ENCODE data around the gene HMGCR.
"Not testable (repeated sequence)": the region's sequence is repeated elsewhere in the genome, so short reads cannot be mapped to it uniquely, and the experiment has no call there.

HMGCR gene

GRCh38 chr5:75310212-75310611 lies 26.8 kb upstream of the HMGCR start:
- ChIA-PET CTCF (no interaction called here), POLR2A (no interaction called here)
- no peaks in the 10 kb centered on the region for H3K4me1 ChIP-seq (ENCODE audit: control insufficient read depth, insufficient read depth, low read length)
- no peaks in the 10 kb centered on the region for H3K36me3 ChIP-seq (ENCODE audit: control insufficient read depth in 2 of 2, insufficient read depth in 1 of 2, low read length in 2 of 2)
- H3K4me3 ChIP-seq (ENCODE audit: low read depth, low read length): no peak overlapping the region
- TF ChIP-seq ZNF768 (tag by site-specific recombination; IDR thresholded peaks at IDR 0.05) (no peak), ZNF157 (tag by site-specific recombination; IDR thresholded peaks at IDR 0.05) (no peak), ZFHX2 (tag by site-specific recombination; conservative IDR thresholded peaks at IDR 0.05) (no peak), ATF2 (tag by site-specific recombination; IDR thresholded peaks at IDR 0.05; ENCODE audit: low read depth) (no peak), ZBTB21 (tag by site-specific recombination; IDR thresholded peaks at IDR 0.05) (no peak), KLF1 (tag by site-specific recombination; IDR thresholded peaks at IDR 0.05) (no peak), IKZF3 (tag by site-specific recombination; IDR thresholded peaks at IDR 0.05) (no peak), ZBTB10 (tag by site-specific recombination; IDR thresholded peaks at IDR 0.05) (no peak)
- H3K9me3 ChIP-seq (ENCODE audit: control insufficient read depth, insufficient read depth, low read depth, low read length): no peaks in the 10 kb centered on the region
- no peak overlapping the region for H3K27ac ChIP-seq (ENCODE audit: extremely low read depth, low read depth, low read length)

GRCh38 chr5:75319148-75319547 lies 17.9 kb upstream of the HMGCR start:
- H3K4me3 ChIP-seq (ENCODE audit: low read depth, low read length); H3K9me3 ChIP-seq (ENCODE audit: control insufficient read depth, insufficient read depth, low read depth, low read length); CTCF ChIA-PET; H3K36me3 ChIP-seq (ENCODE audit: control insufficient read depth in 2 of 2, insufficient read depth in 1 of 2, low read length in 2 of 2); H3K27ac ChIP-seq (ENCODE audit: extremely low read depth, low read depth, low read length); POLR2A ChIA-PET; H3K4me1 ChIP-seq (ENCODE audit: control insufficient read depth, insufficient read depth, low read length): not testable (repeated sequence)

- TF ChIP-seq ZNF248 (tag by site-specific recombination; IDR thresholded peaks at IDR 0.05): no peak
- no peak for TF ChIP-seq AEBP2 (tag by site-specific recombination; IDR thresholded peaks at IDR 0.05; ENCODE audit: borderline replicate concordance)
- TF ChIP-seq ZNF777 (tag by site-specific recombination; IDR thresholded peaks at IDR 0.05; ENCODE audit: borderline replicate concordance): no peak
- TF ChIP-seq ZNF10 (tag by site-specific recombination; IDR thresholded peaks at IDR 0.05): no peak
- TF ChIP-seq PRDM1 (tag by site-specific recombination; IDR thresholded peaks at IDR 0.05): no peak
- no peak for TF ChIP-seq ZNF292 (tag by site-specific recombination; IDR thresholded peaks at IDR 0.05; ENCODE audit: borderline replicate concordance, low read depth)
- TF ChIP-seq SP3 (tag by site-specific recombination; IDR thresholded peaks at IDR 0.05): no peak
- no peak for TF ChIP-seq BCL6B (tag by site-specific recombination; IDR thresholded peaks at IDR 0.05)
- no peak for TF ChIP-seq ZNF214 (tag by site-specific recombination; IDR thresholded peaks at IDR 0.05; ENCODE audit: borderline replicate concordance)
- TF ChIP-seq ZNF48 (tag by site-specific recombination; IDR thresholded peaks at IDR 0.05): no peak
- TF ChIP-seq MZF1 (tag by site-specific recombination; IDR thresholded peaks at IDR 0.05; ENCODE audit: borderline replicate concordance): no peak
- TF ChIP-seq HOXD13 (CRISPR knock-in tag; IDR thresholded peaks at IDR 0.05; ENCODE audit: borderline replicate concordance): no peak
- TF ChIP-seq EGR2 (tag by site-specific recombination; IDR thresholded peaks at IDR 0.05; ENCODE audit: low read depth): no peak
- TF ChIP-seq ZNF18 (tag by site-specific recombination; IDR thresholded peaks at IDR 0.05): no peak
- POLR2A ChIA-PET: interaction anchor here (2.5 kb wide), 1 partner anchor 17 kb away, joined by 25 read pairs; the partner anchor contains the start of gene HMGCR
Measured at GRCh38 chr5:75319638-75320037, 17.4 kb upstream of the HMGCR start.

More at GRCh38 chr5:75319638-75320037, 17.4 kb upstream of the HMGCR start:
- CTCF ChIA-PET: no interaction called here
- Histone ChIP-seq H3K4me3 (ENCODE audit: low read depth, low read length) (no peak overlapping the region), H3K9me3 (ENCODE audit: control insufficient read depth, insufficient read depth, low read depth, low read length) (no peaks in the 10 kb centered on the region), H3K36me3 (ENCODE audit: control insufficient read depth in 2 of 2, insufficient read depth in 1 of 2, low read length in 2 of 2) (no peaks in the 10 kb centered on the region), H3K4me1 (ENCODE audit: control insufficient read depth, insufficient read depth, low read length) (peaks cover 3% of the 10 kb centered on the region; the same call in 1 of the 2 replicates), H3K27ac (ENCODE audit: extremely low read depth, low read depth, low read length) (no peak overlapping the region)

Measured in HEK293 (cell line).